Measurements from ENCODE around the gene GFRA3.
A peak's percentile ranks its signal among the peaks of the same experiment; 100 is the strongest.

The GFRA3 gene

DNA sequence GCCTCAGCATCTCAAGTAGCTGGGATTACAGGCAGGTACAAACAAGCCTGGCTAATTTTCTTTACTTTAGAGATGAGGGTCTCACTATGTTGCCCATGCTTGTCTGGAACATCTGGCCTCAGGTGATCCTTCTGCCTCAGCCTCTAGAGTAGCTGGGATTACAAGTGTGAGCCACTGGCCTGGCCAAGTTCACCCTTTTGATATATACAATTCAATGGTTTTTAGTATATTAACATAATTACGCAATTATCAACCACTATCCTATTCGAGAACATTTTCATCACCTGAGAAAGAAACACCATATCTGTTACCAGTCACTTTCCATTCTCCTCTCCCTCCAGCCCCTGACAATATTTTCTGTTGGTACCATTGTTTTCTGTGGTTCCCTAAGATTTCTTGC is 57.6 kb downstream of the GFRA3 start:
- no peaks in the 10 kb centered on the region for H3K4me1 ChIP-seq
- no peak overlapping the region for H3K4me3 ChIP-seq (ENCODE audit: low read depth, low read length)
- no peaks in the 10 kb centered on the region for H3K27me3 ChIP-seq
- no peaks in the 10 kb centered on the region for H3K36me3 ChIP-seq
- DNase-seq, result no peak
- H3K9me3 ChIP-seq, result no peaks in the 10 kb centered on the region
- TF ChIP-seq, protein P1, sequence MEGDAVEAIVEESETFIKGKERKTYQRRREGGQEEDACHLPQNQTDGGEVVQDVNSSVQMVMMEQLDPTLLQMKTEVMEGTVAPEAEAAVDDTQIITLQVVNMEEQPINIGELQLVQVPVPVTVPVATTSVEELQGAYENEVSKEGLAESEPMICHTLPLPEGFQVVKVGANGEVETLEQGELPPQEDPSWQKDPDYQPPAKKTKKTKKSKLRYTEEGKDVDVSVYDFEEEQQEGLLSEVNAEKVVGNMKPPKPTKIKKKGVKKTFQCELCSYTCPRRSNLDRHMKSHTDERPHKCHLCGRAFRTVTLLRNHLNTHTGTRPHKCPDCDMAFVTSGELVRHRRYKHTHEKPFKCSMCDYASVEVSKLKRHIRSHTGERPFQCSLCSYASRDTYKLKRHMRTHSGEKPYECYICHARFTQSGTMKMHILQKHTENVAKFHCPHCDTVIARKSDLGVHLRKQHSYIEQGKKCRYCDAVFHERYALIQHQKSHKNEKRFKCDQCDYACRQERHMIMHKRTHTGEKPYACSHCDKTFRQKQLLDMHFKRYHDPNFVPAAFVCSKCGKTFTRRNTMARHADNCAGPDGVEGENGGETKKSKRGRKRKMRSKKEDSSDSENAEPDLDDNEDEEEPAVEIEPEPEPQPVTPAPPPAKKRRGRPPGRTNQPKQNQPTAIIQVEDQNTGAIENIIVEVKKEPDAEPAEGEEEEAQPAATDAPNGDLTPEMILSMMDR (IDR thresholded peaks at IDR 0.05; ENCODE audit: low read depth, low read length), result no peak

DNA sequence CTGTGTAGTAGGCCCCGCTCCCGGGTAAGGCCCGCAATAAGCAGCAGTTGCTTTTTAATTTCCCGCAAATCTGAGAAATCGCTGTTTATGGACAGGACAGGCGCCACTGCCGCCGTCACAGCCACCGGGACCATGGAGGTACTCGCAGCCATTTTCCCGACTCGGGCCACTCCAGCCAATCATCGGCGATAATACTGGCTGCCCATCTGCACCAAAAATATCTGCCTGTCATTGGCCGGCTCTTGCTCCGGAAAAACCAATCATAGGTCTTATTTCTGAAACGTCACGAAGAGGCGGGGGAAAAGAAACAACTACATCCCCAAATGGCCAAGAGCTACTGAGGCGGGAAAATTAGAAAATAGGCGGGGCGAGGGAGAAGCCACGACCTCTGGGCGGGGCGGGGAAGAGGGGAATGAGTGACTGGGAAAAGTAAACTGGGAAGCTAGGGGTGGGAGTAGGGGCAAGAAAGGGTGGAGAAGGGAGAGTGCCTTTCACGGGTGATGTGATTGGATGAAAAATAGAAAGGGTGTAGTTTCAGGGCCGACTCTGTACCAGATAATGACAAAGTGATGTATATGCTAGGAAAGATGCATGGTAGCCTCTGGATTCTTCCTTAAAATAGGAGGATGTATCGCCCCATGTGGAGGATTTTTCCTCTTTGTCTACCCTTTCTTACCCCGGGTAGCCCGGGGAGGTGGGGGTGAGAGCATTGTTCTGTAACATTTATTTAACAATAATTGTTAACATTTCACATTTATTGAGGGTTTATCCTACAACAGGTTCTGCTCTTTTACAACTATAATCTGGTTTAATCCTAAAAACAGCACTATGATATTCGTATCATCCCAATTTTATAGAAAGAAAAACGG is 61.0 kb downstream of the GFRA3 start, which contains the start of gene CDC23:
Gene CDC23 (minus strand): TSS at position 163 of the 869 bp plus-strand sequence. CDS start 11 bp downstream, at position 152.
- Histone ChIP-seq H3K36me3 (peaks cover 6% of the 10 kb centered on the region), H3K4me3 (ENCODE audit: low read depth, low read length) (peak within 1 kb of the TSS; percentile 100), H3K4me1 (no peaks in the 10 kb centered on the region), H3K27me3 (no peaks in the 10 kb centered on the region), H3K9me3 (no peaks in the 10 kb centered on the region)
- peak; percentile 94 for DNase-seq
- TF ChIP-seq, protein P1 (IDR thresholded peaks at IDR 0.05; ENCODE audit: low read depth, low read length), result no peak

DNA sequence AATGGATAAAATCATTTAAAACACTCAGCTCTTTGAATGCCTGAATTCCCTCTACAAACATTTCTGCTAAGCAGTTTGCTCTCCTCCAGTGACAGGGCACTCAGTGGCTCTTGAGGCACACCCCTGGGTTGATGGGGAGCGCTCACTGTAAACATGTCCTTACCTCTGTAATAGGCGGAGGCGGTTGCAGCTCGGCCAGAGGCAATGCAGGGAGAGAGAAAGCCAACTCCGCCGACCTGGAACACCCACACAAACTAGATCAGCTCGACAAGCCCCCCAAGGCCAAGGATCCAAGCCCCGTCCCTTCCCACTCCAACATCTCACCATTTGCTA is 61.6 kb downstream of the GFRA3 start:
- Histone ChIP-seq H3K4me3 (ENCODE audit: low read depth, low read length) (peak overlapping the region; percentile 100), H3K4me1 (no peaks in the 10 kb centered on the region), H3K9me3 (no peaks in the 10 kb centered on the region), H3K27me3 (no peaks in the 10 kb centered on the region), H3K36me3 (peaks cover 6% of the 10 kb centered on the region)
- TF ChIP-seq, protein P1 (IDR thresholded peaks at IDR 0.05; ENCODE audit: low read depth, low read length), result no peak
- no peak for DNase-seq

DNA sequence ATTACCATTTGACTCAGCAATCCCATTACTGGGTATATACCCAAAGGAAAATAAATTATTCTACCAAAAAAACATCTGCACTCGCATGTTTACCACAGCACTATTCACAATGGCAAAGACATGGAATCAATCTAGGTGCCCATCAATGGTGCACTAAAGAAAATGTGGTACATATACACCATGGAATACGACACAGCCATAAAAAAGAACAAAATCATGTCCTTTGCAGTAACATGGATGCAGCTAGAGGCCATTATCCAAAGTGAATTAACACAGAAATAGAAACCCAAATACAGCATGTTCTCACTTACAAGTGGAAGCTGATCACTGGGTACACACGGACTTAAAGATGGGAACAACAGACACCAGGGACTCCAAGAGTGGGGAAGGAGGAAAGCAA is 63.4 kb downstream of the GFRA3 start:
- DNase-seq, result no peak
- Histone ChIP-seq H3K36me3 (peaks cover 11% of the 10 kb centered on the region), H3K4me1 (no peaks in the 10 kb centered on the region), H3K9me3 (no peaks in the 10 kb centered on the region), H3K27me3 (no peaks in the 10 kb centered on the region), H3K4me3 (ENCODE audit: low read depth, low read length) (no peak overlapping the region)
- TF ChIP-seq, protein P1 (IDR thresholded peaks at IDR 0.05; ENCODE audit: low read depth, low read length), result no peak

All from BE2C (cell line).